CD14-positive monocyte (primary cell): ENCODE results near the gene FBN2. TPM values are rescaled to one million over a fixed set of nuclear protein-coding genes. Genes with fewer than 3 reads are reported as not detected.
A peak's percentile ranks its signal among the peaks of the same experiment; 100 is the strongest.

Source experiments
- DNase-seq, 3 donors: peaks; one replicate each; pipeline ENCODE4 v3.0.0-alpha.2; 2011 to 2022
- H2AFZ ChIP-seq: 2 replicates; pipeline ENCODE4 v1.6.0; 2012; ENCODE audit warnings: mild to moderate bottlenecking, low read depth, low read length, inconsistent platforms; ENCODE audit not compliant: insufficient read depth, poor library complexity, severe bottlenecking
- H3K27ac ChIP-seq, 2 donors: 1 replicate in 1 of 2; 2 replicates in 1 of 2; pipeline ENCODE4 v1.5.1; 2012 to 2013; ENCODE audit warnings: low read length in 2 of 2, control low read depth in 1 of 2, inconsistent platforms in 1 of 2, low read depth in 1 of 2, mild to moderate bottlenecking in 1 of 2
- H3K27me3 ChIP-seq, 2 donors: one replicate each; pipeline versions ENCODE4 v1.6.0 to v1.6.1; 2011 to 2013; ENCODE audit warnings: low read length in 2 of 2; ENCODE audit not compliant: control insufficient read depth in 2 of 2, insufficient read depth in 2 of 2
- H3K36me3 ChIP-seq, 2 donors: replicated peaks in 1 of 2; 1 replicate in 1 of 2; 2 replicates in 1 of 2; pipeline versions ENCODE4 v1.5.1 to v1.6.1; 2012 to 2013; ENCODE audit warnings: low read length in 2 of 2, control low read depth in 1 of 2, inconsistent platforms in 1 of 2, mild to moderate bottlenecking in 1 of 2; ENCODE audit not compliant: insufficient read depth in 2 of 2, control insufficient read depth in 1 of 2
- H3K4me1 ChIP-seq, 2 donors: 1 replicate in 1 of 2; 2 replicates in 1 of 2; pipeline versions ENCODE4 v1.5.1 to v1.6.1; 2012 to 2013; ENCODE audit warnings: low read length in 2 of 2, control low read depth in 1 of 2, inconsistent platforms in 1 of 2, mild to moderate bottlenecking in 1 of 2, moderate library complexity in 1 of 2; ENCODE audit not compliant: insufficient read depth in 2 of 2, control insufficient read depth in 1 of 2
- H3K4me2 ChIP-seq: replicated peaks from 2 replicates; pipeline ENCODE3; 2012; ENCODE audit warnings: low read length, moderate library complexity, mild to moderate bottlenecking; ENCODE audit not compliant: poor library complexity, severe bottlenecking; ENCODE audit errors: extremely low read depth
- H3K4me3 ChIP-seq, 3 experiments: fragments of 200-600 bp in 1 of 3; sonication (generic) in 1 of 3; replicated peaks in 1 of 3; 1 replicate in 2 of 3; 2 replicates in 1 of 3; pipeline ENCODE4 v1.5.1; 2011 to 2013; ENCODE audit warnings: low read length in 3 of 3, mild to moderate bottlenecking in 3 of 3, control low read depth in 2 of 3, low read depth in 2 of 3, inconsistent platforms in 1 of 3, moderate library complexity in 1 of 3
- H3K79me2 ChIP-seq: 2 replicates; pipeline ENCODE4 v1.6.0; 2012; ENCODE audit warnings: mild to moderate bottlenecking, control low read depth, inconsistent platforms, low read length, moderate library complexity; ENCODE audit not compliant: insufficient read depth
- H3K9ac ChIP-seq: 2 replicates; pipeline ENCODE4 v1.6.0; 2017; ENCODE audit warnings: low read length, mild to moderate bottlenecking; ENCODE audit not compliant: insufficient read depth, poor library complexity, severe bottlenecking
- H3K9me3 ChIP-seq, 2 donors: replicated peaks in 1 of 2; 1 replicate in 1 of 2; 2 replicates in 1 of 2; pipeline versions ENCODE4 v1.5.1 to v1.6.1; 2012 to 2013; ENCODE audit warnings: low read length in 2 of 2, control low read depth in 1 of 2; ENCODE audit not compliant: control insufficient read depth in 1 of 2, insufficient read depth in 1 of 2
- H4K20me1 ChIP-seq: 2 replicates; pipeline ENCODE4 v1.6.0; 2012; ENCODE audit warnings: mild to moderate bottlenecking, low read length, control low read depth, moderate library complexity; ENCODE audit not compliant: insufficient read depth
- H3K27ac Mint-ChIP-seq, 7 donors: one replicate each; pipeline ENCODE4 v1.8.0; 2020; ENCODE audit warnings: mild to moderate bottlenecking in 7 of 7, mixed read lengths in 7 of 7, moderate library complexity in 6 of 7, inconsistent platforms in 2 of 7
- H3K27me3 Mint-ChIP-seq, 3 donors: one replicate each; pipeline ENCODE4 v1.8.0; 2021 to 2022; ENCODE audit warnings: low read depth in 3 of 3, mild to moderate bottlenecking in 3 of 3, mixed read lengths in 3 of 3, moderate library complexity in 3 of 3, inconsistent platforms in 1 of 3
- H3K36me3 Mint-ChIP-seq, 2 donors: one replicate each; pipeline ENCODE4 v1.8.0; 2020; ENCODE audit warnings: mixed read lengths in 2 of 2, inconsistent platforms in 1 of 2, mild to moderate bottlenecking in 1 of 2
- H3K4me1 Mint-ChIP-seq: one replicate; pipeline ENCODE4 v1.8.0; 2020; ENCODE audit warnings: mild to moderate bottlenecking, mixed read lengths
- H3K4me3 Mint-ChIP-seq, 2 donors: one replicate each; pipeline ENCODE4 v1.8.0; 2020; ENCODE audit warnings: mild to moderate bottlenecking in 2 of 2, mixed read lengths in 2 of 2, moderate library complexity in 1 of 2
- H3K9me3 Mint-ChIP-seq, 7 donors: one replicate each; pipeline ENCODE4 v1.8.0; 2020 to 2022; ENCODE audit warnings: mixed read lengths in 7 of 7, mild to moderate bottlenecking in 6 of 7, moderate library complexity in 6 of 7, inconsistent platforms in 2 of 7
- WGBS: methylation state at CpG from one replicate; pipeline ENCODE4 v1.1.5; 2013; ENCODE audit warnings: missing lambda C conversion rate; ENCODE audit not compliant: insufficient coverage; 5-methylcytosine and 5-hydroxymethylcytosine counted together
- intact Hi-C, 2 donors: fragments of 100-400 bp; cut with micrococcal nuclease; formaldehyde crosslinking; loops; one replicate each; pipeline versions ENCODE4 v1.15.0 to v1.15.1; 2023
- polyA plus RNA-seq, 3 donors: library from polyadenylated mRNA; depleted of rRNA in 1 of 3; unstranded in 2 of 3; stranded (reverse) in 1 of 3; fragments of 300-500 nt in 2 of 3; fragments of >200 nt in 1 of 3; fragmentation: Illumina TruSeq in 2 of 3; gene quantifications; 1 replicate in 2 of 3; 2 replicates in 1 of 3; pipeline ENCODE4 v1.2.3, GENCODE V29; 2012 to 2021
- TF ChIP-seq, protein P1 (sequence below): fragments of 200-600 bp; IDR thresholded peaks from one replicate; pipeline ENCODE4 v1.8.0; 2022; ENCODE audit warnings: antibody characterized with exemption, mild to moderate bottlenecking

FBN2 gene
- polyA plus RNA-seq, 3 donors = 0.85 to 19.3 (median 4.2) TPM

DNA sequence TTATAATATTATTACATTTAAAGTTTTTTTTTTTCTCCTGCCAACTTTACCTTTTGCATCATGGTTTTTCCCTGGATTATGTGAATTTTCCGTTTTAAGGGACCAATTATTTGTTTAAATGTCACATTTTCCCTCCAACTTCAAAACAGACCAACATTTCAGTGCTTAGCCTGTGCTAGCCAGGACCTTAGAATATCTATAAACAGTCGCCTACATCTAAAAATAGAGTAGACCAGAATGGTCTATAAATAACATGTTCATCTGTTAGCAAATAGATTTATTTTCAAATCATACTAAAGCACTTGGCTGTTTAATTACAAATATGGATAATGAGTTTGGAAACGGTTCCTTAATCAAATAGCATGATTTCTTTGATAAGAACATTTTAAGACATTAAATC lies 192.0 kb downstream of the FBN2 start:
- Histone ChIP-seq H3K4me2 (no peak overlapping the region), H3K4me1 (peaks cover 15 to 16% of the 10 kb centered on the region in 2 donors), H3K36me3 (peaks cover 22 to 78% of the 10 kb centered on the region in 2 donors), H2AFZ (no peak overlapping the region), H3K79me2 (no peaks in the 10 kb centered on the region), H3K9ac (no peak overlapping the region), H4K20me1 (no peaks in the 10 kb centered on the region), H3K9me3 (no peaks in the 10 kb centered on the region), H3K4me3 (no peak overlapping the region), H3K27ac (no peak overlapping the region), H3K27me3 (no peaks in the 10 kb centered on the region)
- TF ChIP-seq, protein P1, sequence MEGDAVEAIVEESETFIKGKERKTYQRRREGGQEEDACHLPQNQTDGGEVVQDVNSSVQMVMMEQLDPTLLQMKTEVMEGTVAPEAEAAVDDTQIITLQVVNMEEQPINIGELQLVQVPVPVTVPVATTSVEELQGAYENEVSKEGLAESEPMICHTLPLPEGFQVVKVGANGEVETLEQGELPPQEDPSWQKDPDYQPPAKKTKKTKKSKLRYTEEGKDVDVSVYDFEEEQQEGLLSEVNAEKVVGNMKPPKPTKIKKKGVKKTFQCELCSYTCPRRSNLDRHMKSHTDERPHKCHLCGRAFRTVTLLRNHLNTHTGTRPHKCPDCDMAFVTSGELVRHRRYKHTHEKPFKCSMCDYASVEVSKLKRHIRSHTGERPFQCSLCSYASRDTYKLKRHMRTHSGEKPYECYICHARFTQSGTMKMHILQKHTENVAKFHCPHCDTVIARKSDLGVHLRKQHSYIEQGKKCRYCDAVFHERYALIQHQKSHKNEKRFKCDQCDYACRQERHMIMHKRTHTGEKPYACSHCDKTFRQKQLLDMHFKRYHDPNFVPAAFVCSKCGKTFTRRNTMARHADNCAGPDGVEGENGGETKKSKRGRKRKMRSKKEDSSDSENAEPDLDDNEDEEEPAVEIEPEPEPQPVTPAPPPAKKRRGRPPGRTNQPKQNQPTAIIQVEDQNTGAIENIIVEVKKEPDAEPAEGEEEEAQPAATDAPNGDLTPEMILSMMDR = no peak
- Mint-ChIP-seq H3K36me3 (peaks cover 52 to 56% of the 10 kb centered on the region in 2 donors), H3K27me3 (peaks cover 0 to 2% (median 1%) of the 10 kb centered on the region in 3 donors), H3K4me3 (no peak overlapping the region), H3K9me3 (peaks cover 0 to 6% (median 0%) of the 10 kb centered on the region in 7 donors), H3K4me1 (peaks cover 15% of the 10 kb centered on the region), H3K27ac (no peak overlapping the region)
- no peak for DNase-seq
- intact Hi-C loops = no loop called here
- whole genome bisulfite sequencing = no CpG with 5 or more reads among the region's 3 CpGs

DNA sequence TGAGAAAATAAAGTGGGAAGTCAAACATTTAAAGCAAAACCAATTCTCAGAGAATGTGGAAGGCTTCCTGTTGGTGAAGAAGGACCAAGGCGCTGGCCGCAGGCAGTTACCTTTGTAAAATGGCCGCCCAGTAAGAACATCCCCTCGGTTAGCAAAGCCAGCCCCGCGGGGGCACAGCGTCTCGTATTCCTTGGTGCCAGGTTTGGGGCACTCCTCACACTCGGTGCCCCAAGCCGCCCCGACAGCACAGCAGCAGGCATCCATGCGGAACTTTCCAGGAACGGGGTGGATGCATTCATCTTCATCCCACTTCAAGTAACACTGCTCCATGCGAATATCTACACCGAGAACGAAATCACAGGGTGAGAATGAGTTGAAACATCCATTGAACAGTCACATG lies 192.8 kb downstream of the FBN2 start:
- H3K4me1 Mint-ChIP-seq = peaks cover 23% of the 10 kb centered on the region
- no peak overlapping the region for H3K4me3 Mint-ChIP-seq
- Histone ChIP-seq H3K9ac (no peak overlapping the region), H3K27ac (no peak overlapping the region), H3K27me3 (no peaks in the 10 kb centered on the region), H3K79me2 (no peaks in the 10 kb centered on the region), H2AFZ (no peak overlapping the region), H3K4me3 (no peak overlapping the region), H4K20me1 (no peaks in the 10 kb centered on the region), H3K9me3 (no peaks in the 10 kb centered on the region), H3K4me2 (no peak overlapping the region), H3K4me1 (peaks cover 23 to 24% of the 10 kb centered on the region in 2 donors), H3K36me3 (peaks cover 22 to 70% of the 10 kb centered on the region in 2 donors)
- 91% methylated on average over 8 of the region's 16 CpGs for WGBS
- H3K27ac Mint-ChIP-seq = peak overlapping the region in 1 of 7 donors; percentile 37
- H3K27me3 Mint-ChIP-seq = peaks cover 0 to 2% (median 1%) of the 10 kb centered on the region in 3 donors
- DNase-seq = no peak
- TF ChIP-seq, protein P1 = no peak
- peaks cover 44 to 49% of the 10 kb centered on the region in 2 donors for H3K36me3 Mint-ChIP-seq
- intact Hi-C loops = no loop called here
- peaks cover 0 to 6% (median 0%) of the 10 kb centered on the region in 7 donors for H3K9me3 Mint-ChIP-seq
